Activated naive CD8-positive, alpha-beta T cell treated with anti-CD3 and anti-CD28 coated beads, Interleukin-2, amount 50 U/mL, for 24 hours (primary cell): Measurements from ENCODE around the gene PKP1.

Experiments
- ATAC-seq: fragments of 150-1000 bp; cut with Tn5 transposase; one replicate; pipeline ENCODE4 v1.10.0; 2021
- DNase-seq: peaks from one replicate; pipeline ENCODE4 v3.0.0; 2021
- H3K27ac Mint-ChIP-seq: one replicate; pipeline ENCODE4 v1.8.0; 2021; ENCODE audit warnings: mild to moderate bottlenecking, mixed read lengths
- H3K27me3 Mint-ChIP-seq: one replicate; pipeline ENCODE4 v1.8.0; 2021; ENCODE audit warnings: mixed read lengths
- H3K36me3 Mint-ChIP-seq: one replicate; pipeline ENCODE4 v1.8.0; 2021; ENCODE audit warnings: low read depth, mixed read lengths
- H3K4me1 Mint-ChIP-seq: one replicate; pipeline ENCODE4 v1.8.0; 2021; ENCODE audit warnings: mixed read lengths
- H3K4me3 Mint-ChIP-seq: one replicate; pipeline ENCODE4 v1.8.0; 2021; ENCODE audit warnings: mild to moderate bottlenecking, moderate library complexity, mixed read lengths
- H3K9me3 Mint-ChIP-seq: one replicate; pipeline ENCODE4 v1.8.0; 2021; ENCODE audit warnings: mixed read lengths

The PKP1 gene

GRCh38 chr1:201375169-201375568 lies 91.9 kb downstream of the PKP1 start:
- Mint-ChIP-seq H3K36me3 (no peaks in the 10 kb centered on the region), H3K4me1 (no peaks in the 10 kb centered on the region), H3K4me3 (no peak overlapping the region), H3K9me3 (no peaks in the 10 kb centered on the region), H3K27me3 (peaks cover 10% of the 10 kb centered on the region), H3K27ac (no peak overlapping the region)
- ATAC-seq (no peak), DNase-seq (no peak)

- Mint-ChIP-seq H3K4me1 (no peaks in the 10 kb centered on the region), H3K27me3 (peaks cover 10% of the 10 kb centered on the region), H3K36me3 (no peaks in the 10 kb centered on the region), H3K27ac (no peak overlapping the region), H3K4me3 (no peak overlapping the region), H3K9me3 (no peaks in the 10 kb centered on the region)
- DNase-seq (no peak), ATAC-seq (no peak)
Measured at GRCh38 chr1:201376107-201376463, 92.8 kb downstream of the PKP1 start.

- no peaks in the 10 kb centered on the region for H3K36me3 Mint-ChIP-seq
- H3K4me1 Mint-ChIP-seq: no peaks in the 10 kb centered on the region
- no peak for ATAC-seq
- H3K27ac Mint-ChIP-seq: no peak overlapping the region
- H3K27me3 Mint-ChIP-seq: peaks cover 6% of the 10 kb centered on the region
- H3K4me3 Mint-ChIP-seq: no peak overlapping the region
- DNase-seq: peak; percentile 28
- no peaks in the 10 kb centered on the region for H3K9me3 Mint-ChIP-seq
Measured at GRCh38 chr1:201376464-201377374, 93.4 kb downstream of the PKP1 start.

GRCh38 chr1:201377611-201378092 lies 94.3 kb downstream of the PKP1 start, which contains the start of gene TNNT2:
Gene TNNT2 (minus strand): TSS chr1:201377680. CDS start chr1:201373254, 4,426 bp downstream.
- peaks cover 6% of the 10 kb centered on the region for H3K27me3 Mint-ChIP-seq

GRCh38 chr1:201378804-201379203 lies 95.5 kb downstream of the PKP1 start:
- Mint-ChIP-seq H3K4me3 (no peak overlapping the region), H3K27me3 (peaks cover 2% of the 10 kb centered on the region), H3K36me3 (no peaks in the 10 kb centered on the region), H3K9me3 (no peaks in the 10 kb centered on the region), H3K27ac (no peak overlapping the region), H3K4me1 (no peaks in the 10 kb centered on the region)
- DNase-seq: no peak
- ATAC-seq: no peak

More at GRCh38 chr1:201377611-201378092, 94.3 kb downstream of the PKP1 start, which contains the start of gene TNNT2:
- no peak for DNase-seq
- H3K4me1 Mint-ChIP-seq: no peaks in the 10 kb centered on the region
- H3K4me3 Mint-ChIP-seq: no peak within 1 kb of the TSS
- H3K9me3 Mint-ChIP-seq: no peaks in the 10 kb centered on the region
- H3K36me3 Mint-ChIP-seq: no peaks in the 10 kb centered on the region
- H3K27ac Mint-ChIP-seq: no peak within 1 kb of the TSS
- ATAC-seq: no peak

- Mint-ChIP-seq H3K4me3 (no peak overlapping the region), H3K9me3 (no peaks in the 10 kb centered on the region), H3K27me3 (peaks cover 4% of the 10 kb centered on the region), H3K36me3 (no peaks in the 10 kb centered on the region), H3K4me1 (no peaks in the 10 kb centered on the region), H3K27ac (no peak overlapping the region)
- no peak for DNase-seq
- no peak for ATAC-seq
Measured at GRCh38 chr1:201379733-201380242, 96.5 kb downstream of the PKP1 start.

GRCh38 chr1:201381130-201381529 lies 97.8 kb downstream of the PKP1 start:
- H3K9me3 Mint-ChIP-seq: no peaks in the 10 kb centered on the region
- no peak for ATAC-seq
- no peak overlapping the region for H3K4me3 Mint-ChIP-seq
- no peak overlapping the region for H3K27ac Mint-ChIP-seq
- H3K27me3 Mint-ChIP-seq: peaks cover 10% of the 10 kb centered on the region
- DNase-seq: no peak
- H3K36me3 Mint-ChIP-seq: no peaks in the 10 kb centered on the region
- no peaks in the 10 kb centered on the region for H3K4me1 Mint-ChIP-seq
